Measurements from ENCODE around the gene SCN2A. TPM values are rescaled to one million over a fixed set of nuclear protein-coding genes. Genes with fewer than 3 reads are reported as not detected.

SCN2A gene
- polyA plus RNA-seq, 6 donors from 2014 or later: 0.04 to 0.27 (median 0.16) TPM; not detected in 2

- no peak for ATAC-seq (ENCODE audit: low read depth in 2 of 2)
- peaks cover 0 to 9% (median 6%) of the 10 kb centered on the region in 3 donors for H3K27me3 Mint-ChIP-seq
- peak overlapping the region in 1 of 8 donors; percentile 48 for H3K4me3 Mint-ChIP-seq
These were observed 35.5 kb downstream of the SCN2A start for GRCh38 chr2:165274698-165275097.

GRCh38 chr2:165275932-165276331 lies 36.7 kb downstream of the SCN2A start:
- H3K4me3 Mint-ChIP-seq: no peak overlapping the region
- peaks cover 0 to 9% (median 0%) of the 10 kb centered on the region in 7 donors for H3K9me3 Mint-ChIP-seq
- peaks cover 7 to 16% (median 16%) of the 10 kb centered on the region in 3 donors for H3K4me1 Mint-ChIP-seq
- no peak for DNase-seq
- no peak for ATAC-seq (ENCODE audit: low read depth in 2 of 2)
- peaks cover 0 to 9% (median 6%) of the 10 kb centered on the region in 3 donors for H3K27me3 Mint-ChIP-seq
- no peak overlapping the region for H3K27ac Mint-ChIP-seq
- H3K36me3 Mint-ChIP-seq: peaks cover 0 to 7% of the 10 kb centered on the region in 2 donors

More at GRCh38 chr2:165274698-165275097, 35.5 kb downstream of the SCN2A start:
- Mint-ChIP-seq H3K27ac (no peak overlapping the region), H3K4me1 (peaks cover 7 to 16% (median 15%) of the 10 kb centered on the region in 3 donors), H3K9me3 (peaks cover 0 to 9% (median 0%) of the 10 kb centered on the region in 7 donors), H3K36me3 (peaks cover 0 to 7% of the 10 kb centered on the region in 2 donors)
- no peak for DNase-seq

GRCh38 chr2:165277295-165277694 lies 38.1 kb downstream of the SCN2A start:
- peaks cover 0 to 7% of the 10 kb centered on the region in 2 donors for H3K36me3 Mint-ChIP-seq
- H3K9me3 Mint-ChIP-seq: peaks cover 0 to 9% (median 0%) of the 10 kb centered on the region in 7 donors
- H3K27ac Mint-ChIP-seq: no peak overlapping the region
- H3K4me3 Mint-ChIP-seq: peak overlapping the region in 1 of 8 donors; percentile 12
- peaks cover 11 to 25% (median 16%) of the 10 kb centered on the region in 3 donors for H3K4me1 Mint-ChIP-seq
- ATAC-seq (ENCODE audit: low read depth in 2 of 2): no peak
- H3K27me3 Mint-ChIP-seq: peaks cover 0 to 9% (median 6%) of the 10 kb centered on the region in 3 donors
- no peak for DNase-seq

GRCh38 chr2:165277860-165278656 lies 38.8 kb downstream of the SCN2A start:
- Mint-ChIP-seq H3K27me3 (peaks cover 0 to 15% (median 13%) of the 10 kb centered on the region in 3 donors), H3K9me3 (peaks cover 0 to 9% (median 0%) of the 10 kb centered on the region in 7 donors), H3K27ac (peak overlapping the region in 4 of 6 donors; percentile 2 to 46 (median 12)), H3K4me1 (peaks cover 11 to 25% (median 16%) of the 10 kb centered on the region in 3 donors), H3K4me3 (peak overlapping the region in 2 of 8 donors; percentile 29 to 51), H3K36me3 (peaks cover 0 to 7% of the 10 kb centered on the region in 2 donors)
- no peak for ATAC-seq (ENCODE audit: low read depth in 2 of 2)
- DNase-seq: no peak

GRCh38 chr2:165280356-165280755 lies 41.1 kb downstream of the SCN2A start:
- ATAC-seq (ENCODE audit: low read depth in 2 of 2): no peak
- no peak for DNase-seq
- H3K27ac Mint-ChIP-seq: no peak overlapping the region
- no peak overlapping the region for H3K4me3 Mint-ChIP-seq
- peaks cover 0 to 9% (median 0%) of the 10 kb centered on the region in 7 donors for H3K9me3 Mint-ChIP-seq
- peaks cover 11 to 25% (median 16%) of the 10 kb centered on the region in 3 donors for H3K4me1 Mint-ChIP-seq
- peaks cover 0 to 1% of the 10 kb centered on the region in 2 donors for H3K36me3 Mint-ChIP-seq
- peaks cover 0 to 9% (median 6%) of the 10 kb centered on the region in 3 donors for H3K27me3 Mint-ChIP-seq

GRCh38 chr2:165281387-165281786 lies 42.2 kb downstream of the SCN2A start:
- Mint-ChIP-seq H3K36me3 (no peaks in the 10 kb centered on the region), H3K4me3 (no peak overlapping the region), H3K27me3 (peaks cover 0 to 8% (median 6%) of the 10 kb centered on the region in 3 donors), H3K4me1 (peaks cover 11 to 25% (median 16%) of the 10 kb centered on the region in 3 donors), H3K27ac (no peak overlapping the region), H3K9me3 (peaks cover 0 to 9% (median 0%) of the 10 kb centered on the region in 7 donors)
- ATAC-seq (ENCODE audit: low read depth in 2 of 2): no peak
- DNase-seq: no peak

- peaks cover 0 to 5% (median 2%) of the 10 kb centered on the region in 7 donors for H3K9me3 Mint-ChIP-seq
- no peak for DNase-seq
- peaks cover 0 to 8% (median 6%) of the 10 kb centered on the region in 3 donors for H3K27me3 Mint-ChIP-seq
- no peak for ATAC-seq (ENCODE audit: low read depth in 2 of 2)
- no peaks in the 10 kb centered on the region for H3K36me3 Mint-ChIP-seq
- H3K4me1 Mint-ChIP-seq: peaks cover 4 to 15% (median 7%) of the 10 kb centered on the region in 3 donors
- no peak overlapping the region for H3K27ac Mint-ChIP-seq
- H3K4me3 Mint-ChIP-seq: no peak overlapping the region
These were observed 44.1 kb downstream of the SCN2A start for GRCh38 chr2:165283342-165283741.

- Mint-ChIP-seq H3K9me3 (peaks cover 0 to 3% (median 0%) of the 10 kb centered on the region in 7 donors), H3K36me3 (no peaks in the 10 kb centered on the region), H3K4me1 (no peaks in the 10 kb centered on the region), H3K4me3 (no peak overlapping the region), H3K27ac (no peak overlapping the region), H3K27me3 (peaks cover 0 to 20% (median 13%) of the 10 kb centered on the region in 3 donors)
- DNase-seq: no peak
- ATAC-seq (ENCODE audit: low read depth in 2 of 2): no peak
These were observed 48.0 kb downstream of the SCN2A start for GRCh38 chr2:165287094-165287778.

- Mint-ChIP-seq H3K4me1 (peaks cover 0 to 4% (median 1%) of the 10 kb centered on the region in 3 donors), H3K9me3 (peaks cover 0 to 3% (median 0%) of the 10 kb centered on the region in 7 donors), H3K27me3 (peaks cover 0 to 14% (median 12%) of the 10 kb centered on the region in 3 donors), H3K36me3 (no peaks in the 10 kb centered on the region), H3K4me3 (no peak overlapping the region), H3K27ac (no peak overlapping the region)
- ATAC-seq (ENCODE audit: low read depth in 2 of 2) (no peak), DNase-seq (no peak)
These were observed 49.9 kb downstream of the SCN2A start for GRCh38 chr2:165289069-165289468.

- Mint-ChIP-seq H3K36me3 (no peaks in the 10 kb centered on the region), H3K4me1 (peaks cover 0 to 5% (median 4%) of the 10 kb centered on the region in 3 donors), H3K27ac (no peak overlapping the region), H3K9me3 (no peaks in the 10 kb centered on the region), H3K27me3 (peaks cover 3 to 14% (median 12%) of the 10 kb centered on the region in 3 donors), H3K4me3 (peak overlapping the region in 1 of 8 donors; percentile 57)
- ATAC-seq (ENCODE audit: low read depth in 2 of 2): peak; percentile 100
- DNase-seq: peak; percentile 83
These were observed 54.5 kb downstream of the SCN2A start for GRCh38 chr2:165293440-165294420.

GRCh38 chr2:165294912-165295311 lies 55.7 kb downstream of the SCN2A start:
- Mint-ChIP-seq H3K4me1 (peaks cover 0 to 5% (median 4%) of the 10 kb centered on the region in 3 donors), H3K27ac (no peak overlapping the region), H3K27me3 (peaks cover 3 to 14% (median 12%) of the 10 kb centered on the region in 3 donors), H3K36me3 (no peaks in the 10 kb centered on the region), H3K9me3 (no peaks in the 10 kb centered on the region), H3K4me3 (no peak overlapping the region)
- no peak for ATAC-seq (ENCODE audit: low read depth in 2 of 2)
- DNase-seq: no peak

- Mint-ChIP-seq H3K27ac (no peak overlapping the region), H3K36me3 (no peaks in the 10 kb centered on the region), H3K27me3 (peaks cover 3 to 12% (median 12%) of the 10 kb centered on the region in 3 donors), H3K9me3 (no peaks in the 10 kb centered on the region), H3K4me3 (no peak overlapping the region), H3K4me1 (peaks cover 0 to 5% (median 4%) of the 10 kb centered on the region in 3 donors)
- ATAC-seq (ENCODE audit: low read depth in 2 of 2): no peak
- no peak for DNase-seq
These were observed 56.4 kb downstream of the SCN2A start for GRCh38 chr2:165295643-165296042.
